Erythroblast (primary cell): ENCODE data around the gene RIOK3.
"Not testable (repeated sequence)": the region's sequence is repeated elsewhere in the genome, so short reads cannot be mapped to it uniquely, and the experiment has no call there.

Source experiments
- DNase-seq, 2 experiments: peaks; one replicate each; lab custom pipeline; 2025; lab: John Stamatoyannopoulos, UW
- GATA1 ChIP-seq: IDR thresholded peaks from 2 replicates; pipeline ENCODE4 v1.6.1; 2011; ENCODE audit warnings: low read depth, mild to moderate bottlenecking, control low read depth, low read length, moderate library complexity
- POLR2A ChIP-seq: IDR thresholded peaks from 2 replicates; pipeline ENCODE4 v1.6.1; 2011; ENCODE audit warnings: mild to moderate bottlenecking, low read length

RIOK3 gene

DNA sequence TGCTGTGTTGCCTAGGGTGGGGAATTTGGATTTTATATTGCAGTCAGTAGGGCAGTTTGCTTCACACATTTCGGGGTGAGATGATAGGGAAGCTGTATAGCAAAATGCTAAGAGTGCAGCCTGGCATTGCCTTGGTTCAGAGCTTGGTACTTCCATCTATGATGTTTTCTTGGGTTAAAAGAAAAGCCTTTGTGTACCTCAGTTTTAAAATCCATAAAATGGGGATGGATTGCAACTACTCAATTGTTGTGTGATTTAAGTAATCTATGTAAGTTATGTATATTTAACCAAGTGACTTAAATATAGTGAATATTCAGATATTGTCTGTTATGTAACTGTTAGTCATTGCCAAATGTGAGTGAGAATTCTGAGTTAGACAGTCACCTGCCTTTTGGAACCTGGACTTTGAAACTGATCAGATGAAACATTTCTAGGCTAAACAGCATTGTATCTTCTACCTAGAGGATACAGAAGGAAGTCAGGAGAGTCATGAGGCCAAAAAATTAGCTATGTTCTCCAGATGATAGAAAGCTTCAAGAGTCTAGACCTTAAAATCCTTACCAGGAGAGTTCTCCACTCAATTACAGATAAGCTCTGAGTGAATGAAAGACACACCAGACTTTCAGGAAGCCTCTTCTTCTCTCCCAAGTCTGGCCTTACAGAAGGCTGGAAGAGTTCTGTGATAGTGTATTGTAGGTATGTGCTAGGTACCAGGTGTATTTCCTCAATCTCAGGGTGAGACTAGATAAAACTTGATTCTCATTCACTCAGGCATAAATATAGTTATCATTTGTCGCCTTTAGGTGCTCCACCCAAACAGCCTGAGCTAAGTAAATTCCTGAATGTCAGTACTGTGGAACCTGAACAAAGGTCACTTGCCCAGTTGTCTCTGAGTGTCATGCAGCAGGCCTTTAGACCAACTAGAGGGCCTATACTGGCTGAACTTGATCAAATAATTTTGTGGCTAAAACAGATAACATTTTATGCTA is 7.5 kb downstream of the RIOK3 start:
- TF ChIP-seq POLR2A (no peak), GATA1 (no peak)
- peak; percentile 15 to 34 for DNase-seq

DNA sequence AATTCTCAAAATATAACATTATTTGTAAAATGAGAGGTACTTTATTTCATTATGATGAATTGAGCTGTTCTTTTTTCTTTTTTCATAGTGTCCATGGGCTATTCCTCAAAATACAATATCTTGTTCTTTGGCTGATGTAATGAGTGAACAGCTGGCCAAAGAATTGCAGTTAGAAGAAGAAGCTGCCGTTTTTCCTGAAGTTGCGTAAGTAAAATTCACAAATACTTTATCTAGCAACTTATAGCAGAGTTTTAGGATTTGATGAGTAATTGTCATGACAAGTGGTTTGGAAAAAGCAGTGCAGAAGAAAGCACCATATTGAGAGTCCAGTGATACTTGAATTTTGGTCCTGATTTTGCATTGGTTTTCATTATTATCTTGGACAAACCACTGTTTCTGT is 9.8 kb downstream of the RIOK3 start:
- no peak for TF ChIP-seq GATA1
- no peak for TF ChIP-seq POLR2A

DNA sequence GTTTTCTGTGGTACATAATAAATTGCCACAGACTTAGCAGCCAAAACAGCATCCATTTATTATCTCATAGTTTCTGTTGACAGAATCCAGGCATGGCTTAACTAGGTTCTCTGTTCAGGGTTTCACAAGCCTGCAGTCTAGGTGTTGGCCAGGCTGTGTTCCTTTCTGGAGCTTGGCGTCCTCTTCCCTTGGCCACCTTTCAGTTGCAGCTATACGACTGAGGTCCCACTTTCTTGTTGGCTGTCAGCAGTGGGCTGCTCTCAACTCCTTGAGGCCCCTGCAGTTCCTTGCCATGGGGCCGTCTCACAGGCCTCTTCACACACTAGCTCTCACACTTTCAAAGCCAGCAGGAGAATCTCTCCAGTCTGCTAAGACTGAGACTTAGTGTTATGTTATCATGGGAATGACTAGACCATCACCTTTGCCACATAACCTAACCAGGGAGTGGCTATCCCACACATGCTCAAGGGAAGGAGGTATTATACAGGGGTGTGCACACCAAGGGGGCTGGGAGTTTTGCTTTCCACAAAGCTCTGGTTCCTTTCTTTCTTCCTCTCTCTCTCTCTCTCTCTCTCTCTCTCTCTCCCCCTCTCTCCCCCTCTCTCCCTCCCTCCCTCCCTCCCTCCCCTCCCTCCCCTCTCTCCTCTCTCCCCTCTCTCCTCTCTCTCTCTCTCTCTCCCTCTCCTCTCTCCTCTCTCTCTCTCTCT is 15.8 kb downstream of the RIOK3 start:
- TF ChIP-seq POLR2A = no peak
- no peak for TF ChIP-seq GATA1
- no peak for DNase-seq

More for the DNA sequence above, 9.8 kb downstream of the RIOK3 start:
- DNase-seq = no peak

DNA sequence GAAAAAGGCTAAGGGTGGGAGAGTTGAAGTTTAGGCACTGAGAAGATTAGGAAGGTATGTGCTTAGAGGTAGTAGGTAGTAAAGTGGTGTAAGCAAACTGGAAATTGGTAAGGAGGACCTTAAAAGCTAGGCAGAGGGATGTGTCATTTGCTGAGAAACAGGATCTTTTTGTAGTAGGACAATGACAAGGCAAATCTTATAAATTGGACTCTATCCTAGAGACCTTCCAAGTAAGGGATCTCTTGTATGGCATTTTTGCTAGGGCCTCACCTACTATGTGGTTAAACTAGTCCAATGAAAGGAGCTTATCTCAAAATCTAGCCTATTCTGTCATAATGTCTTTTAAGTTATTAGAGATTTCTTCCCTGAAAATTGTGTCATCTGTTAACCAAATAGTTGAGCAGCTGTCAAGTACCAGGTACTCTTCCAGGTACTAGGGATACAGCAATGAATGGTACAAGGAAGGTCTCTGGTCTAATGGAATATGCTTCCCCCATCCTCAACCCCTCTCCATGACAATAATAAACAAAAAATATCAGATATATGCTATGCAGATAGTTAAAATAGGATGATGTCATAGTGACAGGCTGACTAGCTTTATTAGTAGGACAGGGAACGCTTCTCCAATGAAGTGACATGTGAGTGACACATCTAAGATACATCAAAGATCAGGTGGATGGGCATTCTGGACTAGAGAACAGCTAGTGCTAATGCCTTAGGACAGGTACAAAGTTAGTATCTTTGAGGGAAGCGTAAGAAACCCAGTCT is 17.7 kb downstream of the RIOK3 start:
- DNase-seq = no peak
- no peak for TF ChIP-seq POLR2A
- TF ChIP-seq GATA1 = no peak

DNA sequence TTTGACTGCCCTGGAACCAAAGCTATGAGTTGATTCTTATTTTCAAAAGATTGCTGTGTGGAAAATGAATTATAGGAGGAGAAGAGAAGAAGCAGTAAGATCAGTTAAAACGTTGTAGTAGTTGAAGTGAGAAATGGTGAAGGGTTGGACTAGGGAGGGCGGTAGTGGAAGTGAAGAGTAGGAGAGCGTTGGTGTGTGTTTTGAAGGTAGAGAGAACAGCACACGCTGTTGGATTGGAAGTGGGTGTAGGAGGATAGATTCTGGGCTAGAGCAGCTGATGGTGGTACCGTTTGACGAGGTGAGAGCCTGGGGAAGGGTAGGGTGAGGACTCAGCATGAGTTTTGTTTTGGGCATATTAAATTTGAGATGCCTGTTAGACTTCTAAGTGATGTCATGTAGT is 18.4 kb downstream of the RIOK3 start:
- DNase-seq = no peak
- no peak for TF ChIP-seq POLR2A
- no peak for TF ChIP-seq GATA1

DNA sequence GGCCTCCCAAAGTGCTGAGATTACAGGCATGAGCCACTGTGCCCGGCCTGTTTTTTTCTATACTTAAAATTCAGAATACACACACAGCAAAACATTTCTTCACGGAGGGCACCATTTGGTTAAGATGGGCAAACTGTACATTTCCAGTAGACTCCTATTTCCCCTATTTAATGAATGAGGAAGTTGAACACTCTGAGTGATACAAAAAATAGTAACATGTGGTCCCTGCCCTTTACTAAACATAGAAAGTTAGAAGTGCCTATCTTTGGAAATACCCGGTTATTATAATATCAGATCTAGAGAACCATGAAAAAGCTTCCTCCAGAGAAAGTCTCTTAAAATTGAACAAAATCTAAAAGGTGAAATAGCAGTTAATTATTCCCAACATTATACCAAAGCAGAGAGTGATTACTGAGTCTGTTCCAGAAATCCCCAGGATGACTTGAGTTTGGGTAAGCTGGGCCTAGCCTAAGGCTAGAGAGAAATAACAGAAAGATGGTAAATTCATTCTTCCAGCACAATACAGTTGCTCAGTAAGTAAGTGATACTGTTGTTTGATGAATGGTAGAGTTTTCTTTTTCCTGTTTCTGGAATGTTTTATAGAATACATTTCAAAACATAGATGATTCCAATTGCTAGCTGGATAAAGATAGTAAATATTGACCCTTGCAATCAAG is 26.9 kb downstream of the RIOK3 start:
- no peak for DNase-seq
- TF ChIP-seq GATA1 (no peak), POLR2A (no peak)

DNA sequence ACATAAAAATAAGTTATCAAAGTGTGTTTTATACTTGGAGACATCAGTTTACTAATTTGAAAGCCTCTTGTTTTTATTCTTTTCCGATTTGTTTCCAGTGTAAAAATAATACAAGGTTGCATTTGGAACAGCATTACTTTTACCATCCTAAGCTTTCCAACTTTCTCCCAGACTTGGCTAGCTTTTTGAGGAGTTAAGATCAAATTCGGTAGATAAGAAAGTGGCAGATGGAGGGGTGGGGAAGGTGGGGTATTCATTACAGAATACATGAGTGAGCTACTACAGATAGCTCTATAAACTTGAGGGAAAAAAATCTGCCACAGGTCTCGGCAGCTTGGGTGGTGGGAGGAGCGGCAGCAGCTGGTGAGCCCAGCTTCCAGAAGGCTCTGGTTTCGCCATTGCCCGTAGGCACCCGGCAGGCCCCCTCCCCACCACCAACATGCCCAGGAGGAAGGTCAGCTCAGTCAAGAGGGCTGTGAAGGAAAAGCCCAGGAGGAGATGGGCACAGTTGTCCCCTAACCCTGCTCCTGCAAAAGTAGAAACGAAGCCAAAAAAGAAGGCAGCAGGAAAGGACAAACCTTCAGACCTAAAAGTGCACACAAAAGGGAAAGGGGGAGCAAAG is 31.6 kb downstream of the RIOK3 start:
- no peak for DNase-seq
- TF ChIP-seq GATA1 (no peak), POLR2A (no peak)

DNA sequence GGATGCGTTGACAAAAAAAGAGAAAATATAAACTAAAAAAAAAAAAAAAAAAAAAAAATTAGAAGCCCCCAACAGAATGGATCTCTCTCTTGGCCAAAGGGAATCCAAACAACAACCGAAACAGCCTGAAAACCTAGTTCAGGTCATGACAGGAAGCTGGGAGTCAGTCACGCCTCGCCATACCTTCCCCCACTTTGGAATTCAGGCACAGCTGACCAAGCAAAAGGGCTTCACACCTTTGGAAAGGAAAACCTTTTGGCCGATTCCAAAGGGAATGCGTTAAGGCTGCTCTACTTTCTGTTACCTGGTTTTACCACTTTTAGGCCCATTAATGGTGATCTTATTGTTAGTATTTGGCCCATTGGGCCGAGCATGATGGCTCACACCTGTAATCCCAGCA is 32.3 kb downstream of the RIOK3 start:
- no peak for TF ChIP-seq GATA1
- TF ChIP-seq POLR2A = no peak
- no peak for DNase-seq

DNA sequence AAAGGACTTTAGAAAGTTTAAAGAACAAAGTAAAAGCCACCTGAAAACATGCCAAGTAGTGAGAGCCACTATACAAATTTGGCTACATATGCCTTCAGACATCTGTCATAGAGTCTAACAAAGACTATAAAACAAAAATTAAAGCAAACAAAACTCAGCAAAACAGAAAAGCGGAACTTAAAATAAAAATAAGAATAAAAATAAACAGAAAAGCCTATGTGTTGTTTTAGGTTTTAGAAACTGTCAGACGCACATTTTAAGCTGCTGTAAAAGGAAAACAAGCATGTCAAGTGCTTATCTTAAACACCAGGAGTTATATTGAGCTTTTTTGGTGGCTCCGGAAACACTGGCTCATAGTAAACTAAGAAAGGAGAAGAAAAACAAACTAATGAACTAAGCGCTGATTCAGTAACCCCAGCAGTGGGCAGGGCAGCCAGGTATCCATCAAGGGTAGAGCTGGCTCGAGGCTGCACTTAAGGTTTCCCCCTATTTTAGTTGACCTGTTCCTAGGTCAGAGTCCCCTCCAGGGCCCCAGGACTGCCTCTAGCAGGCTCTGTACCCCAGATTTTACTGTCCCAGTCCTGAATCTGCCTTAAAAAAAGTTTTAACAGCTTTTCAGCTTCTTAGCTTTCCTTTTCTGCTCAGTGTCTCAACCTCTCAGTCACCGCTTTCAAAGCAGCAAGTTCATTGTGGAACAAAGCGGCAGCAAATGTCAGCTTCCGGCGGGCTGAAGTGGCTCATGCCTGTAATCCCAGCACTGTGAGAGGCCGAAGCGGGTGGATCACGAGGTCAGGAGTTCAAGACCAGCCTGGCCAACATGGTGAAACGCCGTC is 34.9 kb downstream of the RIOK3 start:
- peak; percentile 70 for DNase-seq
- TF ChIP-seq POLR2A (peak; percentile 48), GATA1 (no peak)

DNA sequence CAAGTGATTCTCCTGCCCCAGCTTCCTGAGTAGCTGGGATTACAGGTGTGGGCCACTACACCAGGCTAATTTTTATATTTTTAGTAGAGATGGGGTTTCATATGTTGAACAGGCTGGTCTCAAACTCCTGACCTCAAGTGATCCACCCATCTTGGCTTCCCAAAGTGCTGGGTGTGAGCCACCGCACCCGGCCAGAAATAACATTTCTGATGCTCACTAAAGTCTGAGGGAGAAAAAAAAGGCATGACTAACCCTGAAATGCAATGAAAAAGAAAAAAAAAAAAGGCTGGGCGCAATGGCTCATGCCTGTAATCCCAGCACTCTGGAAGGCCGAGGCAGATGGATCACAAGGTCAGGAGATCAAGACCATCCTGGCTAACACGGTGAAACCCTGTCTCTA is 36.5 kb downstream of the RIOK3 start:
- DNase-seq = not testable (repeated sequence)

DNA sequence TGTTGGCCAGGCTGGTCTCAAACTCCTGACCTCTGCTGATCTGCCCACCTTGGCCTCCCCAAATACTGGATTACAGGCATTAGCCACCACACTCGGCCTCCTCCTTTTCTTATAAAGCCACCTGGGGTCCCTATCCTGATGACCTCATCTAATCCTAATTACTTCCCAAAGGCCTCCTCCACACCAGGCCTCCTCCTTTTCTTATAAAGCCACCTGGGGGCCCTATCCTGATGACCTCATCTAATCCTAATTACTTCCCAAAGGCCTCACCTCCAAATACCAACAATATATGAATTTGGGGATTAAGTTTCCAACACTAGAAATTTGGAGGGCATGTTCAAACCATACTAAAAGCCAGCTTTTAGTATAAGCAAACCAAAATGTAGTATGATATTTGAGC is 40.6 kb downstream of the RIOK3 start:
- TF ChIP-seq POLR2A (no peak), GATA1 (no peak)
- DNase-seq = no peak

DNA sequence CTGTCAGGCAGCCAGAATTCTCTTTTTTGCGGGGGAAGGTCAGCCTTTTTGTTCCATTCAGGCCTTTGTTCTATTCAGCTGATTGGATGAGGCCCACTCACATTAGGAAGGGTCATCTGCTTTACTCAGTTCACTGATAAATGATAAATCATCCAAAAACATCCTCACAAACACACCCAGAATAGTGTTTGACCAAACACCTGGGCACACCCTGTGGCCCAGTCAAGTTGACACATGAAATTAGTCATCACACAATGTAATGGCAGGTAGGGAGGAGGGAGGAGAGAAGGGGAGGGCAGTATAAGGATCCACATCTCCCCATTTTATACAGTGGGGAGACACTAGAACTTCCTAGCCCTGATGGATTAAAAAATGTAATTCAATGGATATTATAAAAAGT is 41.9 kb downstream of the RIOK3 start:
- DNase-seq = no peak
- no peak for TF ChIP-seq GATA1
- TF ChIP-seq POLR2A = no peak
